ENCODE results near the gene TGFBI. TPM values are rescaled to one million over a fixed set of nuclear protein-coding genes. Genes with fewer than 3 reads are reported as not detected.

TGFBI gene
- polyA plus RNA-seq, 4 donors = 232 to 295 (median 263) TPM

GRCh38 chr5:136022965-136023364 lies 5.8 kb upstream of the TGFBI start:
- DNase-seq (ENCODE audit: low read depth in 4 of 4, low spot score in 3 of 4) = no peak

- DNase-seq (ENCODE audit: low read depth in 4 of 4, low spot score in 3 of 4) = no peak
Measured at GRCh38 chr5:136023958-136024541, 4.7 kb upstream of the TGFBI start.

GRCh38 chr5:136025900-136026299 lies 2.9 kb upstream of the TGFBI start:
- DNase-seq (ENCODE audit: low read depth in 4 of 4, low spot score in 3 of 4) = peak in 2 of 4 donors; percentile 61 to 69

GRCh38 chr5:136026636-136027035 lies 2.2 kb upstream of the TGFBI start:
- DNase-seq (ENCODE audit: low read depth in 4 of 4, low spot score in 3 of 4) = no peak

- DNase-seq (ENCODE audit: low read depth in 4 of 4, low spot score in 3 of 4) = no peak
Measured at GRCh38 chr5:136027311-136027710, 1.5 kb upstream of the TGFBI start.

GRCh38 chr5:136028090-136028489 lies 698 bp upstream of the TGFBI start:
- DNase-seq (ENCODE audit: low read depth in 4 of 4, low spot score in 3 of 4) = no peak

- no peak for DNase-seq (ENCODE audit: low read depth in 4 of 4, low spot score in 3 of 4)
Measured at GRCh38 chr5:136030252-136030651, 1.5 kb downstream of the TGFBI start.

- DNase-seq (ENCODE audit: low read depth in 4 of 4, low spot score in 3 of 4) = no peak
Measured at GRCh38 chr5:136030956-136031611, 2.3 kb downstream of the TGFBI start.

GRCh38 chr5:136031711-136032110 lies 2.9 kb downstream of the TGFBI start:
- DNase-seq (ENCODE audit: low read depth in 4 of 4, low spot score in 3 of 4) = no peak

GRCh38 chr5:136032564-136032963 lies 3.8 kb downstream of the TGFBI start:
- DNase-seq (ENCODE audit: low read depth in 4 of 4, low spot score in 3 of 4) = no peak

- DNase-seq (ENCODE audit: low read depth in 4 of 4, low spot score in 3 of 4) = no peak
Measured at GRCh38 chr5:136033234-136033633, 4.4 kb downstream of the TGFBI start.

GRCh38 chr5:136033848-136034247 lies 5.1 kb downstream of the TGFBI start:
- no peak for DNase-seq (ENCODE audit: low read depth in 4 of 4, low spot score in 3 of 4)

- no peak for DNase-seq (ENCODE audit: low read depth in 4 of 4, low spot score in 3 of 4)
Measured at GRCh38 chr5:136034492-136034891, 5.7 kb downstream of the TGFBI start.

GRCh38 chr5:136034984-136035383 lies 6.2 kb downstream of the TGFBI start:
- DNase-seq (ENCODE audit: low read depth in 4 of 4, low spot score in 3 of 4) = no peak

GRCh38 chr5:136035837-136036236 lies 7.0 kb downstream of the TGFBI start:
- no peak for DNase-seq (ENCODE audit: low read depth in 4 of 4, low spot score in 3 of 4)

- no peak for DNase-seq (ENCODE audit: low read depth in 4 of 4, low spot score in 3 of 4)
Measured at GRCh38 chr5:136036293-136036911, 7.6 kb downstream of the TGFBI start.

GRCh38 chr5:136037001-136037705 lies 8.4 kb downstream of the TGFBI start:
- DNase-seq (ENCODE audit: low read depth in 4 of 4, low spot score in 3 of 4) = no peak

GRCh38 chr5:136038635-136039034 lies 9.8 kb downstream of the TGFBI start:
- no peak for DNase-seq (ENCODE audit: low read depth in 4 of 4, low spot score in 3 of 4)

- DNase-seq (ENCODE audit: low read depth in 4 of 4, low spot score in 3 of 4) = no peak
Measured at GRCh38 chr5:136039202-136039601, 10.4 kb downstream of the TGFBI start.

GRCh38 chr5:136040746-136041415 lies 12.1 kb downstream of the TGFBI start:
- no peak for DNase-seq (ENCODE audit: low read depth in 4 of 4, low spot score in 3 of 4)

GRCh38 chr5:136042156-136042555 lies 13.4 kb downstream of the TGFBI start:
- DNase-seq (ENCODE audit: low read depth in 4 of 4, low spot score in 3 of 4) = no peak
